ENCODE measurements around the gene DBN1.

The DBN1 gene

DNA sequence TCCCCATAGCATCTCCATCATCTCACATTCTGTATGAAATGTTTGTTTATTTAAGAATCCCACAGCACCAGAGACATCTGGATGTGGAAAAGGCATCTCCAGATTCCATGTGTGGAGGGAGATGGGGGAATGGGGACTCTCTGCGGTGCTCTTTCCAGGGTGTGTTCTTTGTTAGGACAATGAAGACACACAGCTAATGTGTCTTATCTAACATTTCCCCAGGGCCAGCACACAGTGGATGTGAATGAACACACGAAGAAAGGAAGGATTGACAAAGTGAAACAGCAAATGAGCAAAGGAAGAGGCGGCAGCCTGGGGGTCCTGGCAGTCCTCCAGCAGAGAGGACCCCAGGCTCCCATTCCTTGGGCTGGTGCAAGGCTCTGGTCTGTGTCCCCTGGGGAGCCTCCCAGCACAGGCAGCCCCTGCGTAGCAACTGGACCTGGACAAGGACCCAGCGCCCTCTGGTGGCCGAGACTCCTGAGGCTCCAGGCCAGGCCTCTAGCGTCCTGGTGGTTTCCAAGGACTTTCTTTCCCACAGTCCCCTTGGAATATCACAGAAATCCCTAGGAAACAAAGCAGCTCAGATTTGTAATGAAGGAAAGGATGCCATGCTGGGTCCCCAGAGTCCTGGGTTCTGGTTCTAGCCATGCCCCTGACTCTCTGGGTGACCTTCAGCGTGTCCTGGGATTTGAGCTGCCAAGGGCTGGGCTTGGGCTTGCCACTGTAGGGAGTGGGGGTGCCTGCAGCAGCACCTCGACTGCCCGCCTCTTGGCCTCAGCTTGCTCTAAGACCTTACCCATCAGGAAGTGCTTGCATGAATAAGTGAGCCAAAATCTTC lies 27.5 kb upstream of the DBN1 start:
- peak; percentile 88 for DNase-seq
- peak overlapping the region; percentile 18 to 76 for H2BK12ac ChIP-seq (ENCODE audit: low read length in 2 of 2)
- H2AFZ ChIP-seq (ENCODE audit: low read depth, low read length): peak overlapping the region; percentile 65
- H3K4ac ChIP-seq (ENCODE audit: low read depth in 1 of 2, low read length in 2 of 2): peak overlapping the region in 1 of 2 experiments; percentile 63
- H3K18ac ChIP-seq (ENCODE audit: low read depth in 1 of 2, low read length in 2 of 2): peak overlapping the region in 1 of 2 experiments; percentile 41
- H3K9me3 ChIP-seq (ENCODE audit: control insufficient read depth, low read length): no peaks in the 10 kb centered on the region
- no peak overlapping the region for H2AK5ac ChIP-seq (ENCODE audit: low read length, severe bottlenecking)
- no peak overlapping the region for H3K14ac ChIP-seq (ENCODE audit: low read length in 2 of 2)
- no peak overlapping the region for H4K91ac ChIP-seq (ENCODE audit: low read length)
- peak overlapping the region; percentile 22 for H3K27ac ChIP-seq (ENCODE audit: low read length, poor library complexity, severe bottlenecking)
- no peak overlapping the region for H2BK120ac ChIP-seq (ENCODE audit: low read depth, low read length)
- peaks cover 20% of the 10 kb centered on the region for H3K4me1 ChIP-seq (ENCODE audit: control insufficient read depth, insufficient read depth, low read depth, low read length)
- H3K9ac ChIP-seq (ENCODE audit: low read length): peak overlapping the region; percentile 55
- no peaks in the 10 kb centered on the region for H3K27me3 ChIP-seq (ENCODE audit: control insufficient read depth in 1 of 2, insufficient read depth in 1 of 2, low read length in 2 of 2)
- peak overlapping the region; percentile 36 for H4K8ac ChIP-seq (ENCODE audit: low read length)
- WGBS: 31% methylated on average over 10 of the region's 10 CpGs
- H3K4me3 ChIP-seq (ENCODE audit: insufficient read depth in 1 of 2, low read depth in 1 of 2, low read length in 2 of 2): no peak overlapping the region
- H3K79me1 ChIP-seq (replicated peaks; ENCODE audit: low read length, poor library complexity, severe bottlenecking): peaks cover 7% of the 10 kb centered on the region
- no peak overlapping the region for H3K23ac ChIP-seq (ENCODE audit: low read length in 2 of 2)
- H3K4me2 ChIP-seq (ENCODE audit: low read length, poor library complexity, severe bottlenecking): no peak overlapping the region
- no peak overlapping the region for H2BK5ac ChIP-seq (ENCODE audit: low read depth, low read length, poor library complexity, severe bottlenecking)
- H3K36me3 ChIP-seq (ENCODE audit: control insufficient read depth in 1 of 2, insufficient read depth in 2 of 2, low read depth in 1 of 2, low read length in 2 of 2): peaks cover 4 to 30% of the 10 kb centered on the region in 2 experiments
- no peak overlapping the region for H2BK15ac ChIP-seq (ENCODE audit: low read depth, poor library complexity, severe bottlenecking)

DNA sequence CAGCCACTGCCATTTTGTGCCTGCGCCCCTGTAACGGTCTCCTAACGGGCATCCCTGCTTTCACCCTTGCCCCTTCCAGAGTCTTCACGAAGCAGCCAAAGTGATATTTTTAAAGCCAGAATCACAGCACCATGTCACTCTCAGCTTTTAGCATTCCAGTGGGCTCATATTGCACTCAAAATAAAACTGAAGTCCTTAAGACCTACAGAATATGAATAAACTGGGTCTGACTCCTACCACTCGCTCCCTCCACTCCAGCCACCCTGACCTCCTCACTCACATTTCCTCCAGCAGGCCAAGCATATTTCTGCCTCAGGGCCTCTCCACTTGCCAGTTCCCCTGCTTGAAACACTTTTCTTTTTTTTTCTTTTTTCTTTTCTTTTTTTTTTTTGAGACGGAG lies 26.4 kb upstream of the DBN1 start:
- no peak overlapping the region for H3K4me2 ChIP-seq (ENCODE audit: low read length, poor library complexity, severe bottlenecking)
- no peak overlapping the region for H2BK120ac ChIP-seq (ENCODE audit: low read depth, low read length)
- no peak overlapping the region for H3K4me3 ChIP-seq (ENCODE audit: insufficient read depth in 1 of 2, low read depth in 1 of 2, low read length in 2 of 2)
- no peaks in the 10 kb centered on the region for H3K9me3 ChIP-seq (ENCODE audit: control insufficient read depth, low read length)
- DNase-seq: no peak
- H2AK5ac ChIP-seq (ENCODE audit: low read length, severe bottlenecking): no peak overlapping the region
- H4K91ac ChIP-seq (ENCODE audit: low read length): peak overlapping the region; percentile 11
- peaks cover 8 to 33% of the 10 kb centered on the region in 2 experiments for H3K36me3 ChIP-seq (ENCODE audit: control insufficient read depth in 1 of 2, insufficient read depth in 2 of 2, low read depth in 1 of 2, low read length in 2 of 2)
- peaks cover 27% of the 10 kb centered on the region for H3K4me1 ChIP-seq (ENCODE audit: control insufficient read depth, insufficient read depth, low read depth, low read length)
- no peaks in the 10 kb centered on the region for H3K27me3 ChIP-seq (ENCODE audit: control insufficient read depth in 1 of 2, insufficient read depth in 1 of 2, low read length in 2 of 2)
- H4K8ac ChIP-seq (ENCODE audit: low read length): no peak overlapping the region
- no peak overlapping the region for H2BK12ac ChIP-seq (ENCODE audit: low read length in 2 of 2)
- 88% methylated on average over 6 of the region's 6 CpGs for WGBS
- no peak overlapping the region for H2AFZ ChIP-seq (ENCODE audit: low read depth, low read length)
- H3K14ac ChIP-seq (ENCODE audit: low read length in 2 of 2): no peak overlapping the region
- H3K27ac ChIP-seq (ENCODE audit: low read length, poor library complexity, severe bottlenecking): no peak overlapping the region
- no peak overlapping the region for H3K18ac ChIP-seq (ENCODE audit: low read depth in 1 of 2, low read length in 2 of 2)
- H2BK15ac ChIP-seq (ENCODE audit: low read depth, poor library complexity, severe bottlenecking): no peak overlapping the region
- no peak overlapping the region for H2BK5ac ChIP-seq (ENCODE audit: low read depth, low read length, poor library complexity, severe bottlenecking)
- peaks cover 7% of the 10 kb centered on the region for H3K79me1 ChIP-seq (replicated peaks; ENCODE audit: low read length, poor library complexity, severe bottlenecking)
- peak overlapping the region in 1 of 2 experiments; percentile 61 for H3K23ac ChIP-seq (ENCODE audit: low read length in 2 of 2)
- no peak overlapping the region for H3K9ac ChIP-seq (ENCODE audit: low read length)
- H3K4ac ChIP-seq (ENCODE audit: low read depth in 1 of 2, low read length in 2 of 2): no peak overlapping the region

DNA sequence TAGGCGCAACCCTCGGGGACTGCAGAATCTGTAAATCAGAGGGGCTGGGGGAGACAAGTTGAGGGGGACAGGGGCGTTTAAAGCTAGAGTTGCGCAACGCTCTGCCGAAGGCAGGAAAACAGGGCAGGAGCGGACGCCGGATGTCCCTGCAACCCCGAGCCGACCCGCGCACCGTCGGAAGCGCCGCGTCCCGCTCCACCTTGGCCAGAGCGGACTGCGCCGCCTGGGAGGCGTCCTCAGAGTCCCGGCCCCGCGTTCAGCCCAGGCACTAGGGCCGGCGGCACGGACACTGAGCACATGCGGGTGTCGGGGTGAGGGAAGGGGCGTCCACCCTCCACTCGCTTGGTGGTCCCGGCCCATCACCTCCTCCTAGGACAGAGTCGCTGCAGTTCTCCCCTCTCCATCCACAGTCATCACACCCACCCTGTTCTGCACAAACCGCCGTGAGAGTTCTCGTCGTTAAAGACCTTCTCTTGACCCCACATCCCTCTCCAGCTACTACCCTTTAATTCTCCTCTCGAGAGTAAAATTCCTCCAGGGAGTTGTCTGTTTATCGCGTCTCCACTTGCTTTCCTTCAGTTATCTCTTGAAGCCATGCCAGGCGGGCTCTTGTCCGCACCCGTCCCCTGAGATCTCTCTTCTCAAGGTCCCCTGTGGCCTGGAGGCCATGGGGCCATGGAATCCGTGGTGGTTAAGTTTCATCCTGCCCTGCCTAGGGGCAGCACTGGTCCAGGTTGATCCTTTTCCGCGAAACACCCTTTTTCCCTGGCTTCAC lies 24.8 kb upstream of the DBN1 start:
- Histone ChIP-seq H3K4me1 (ENCODE audit: control insufficient read depth, insufficient read depth, low read depth, low read length) (peaks cover 38% of the 10 kb centered on the region), H2BK120ac (ENCODE audit: low read depth, low read length) (peak overlapping the region; percentile 39), H3K4me2 (ENCODE audit: low read length, poor library complexity, severe bottlenecking) (peak overlapping the region; percentile 78), H3K36me3 (ENCODE audit: control insufficient read depth in 1 of 2, insufficient read depth in 2 of 2, low read depth in 1 of 2, low read length in 2 of 2) (peaks cover 18 to 27% of the 10 kb centered on the region in 2 experiments), H3K9me3 (ENCODE audit: control insufficient read depth, low read length) (no peaks in the 10 kb centered on the region), H3K27me3 (ENCODE audit: control insufficient read depth in 1 of 2, insufficient read depth in 1 of 2, low read length in 2 of 2) (no peaks in the 10 kb centered on the region), H3K18ac (ENCODE audit: low read depth in 1 of 2, low read length in 2 of 2) (peak overlapping the region; percentile 93 to 96), H3K14ac (ENCODE audit: low read length in 2 of 2) (peak overlapping the region in 1 of 2 experiments; percentile 90), H2BK12ac (ENCODE audit: low read length in 2 of 2) (peak overlapping the region; percentile 75 to 98), H4K91ac (ENCODE audit: low read length) (peak overlapping the region; percentile 83), H2BK15ac (ENCODE audit: low read depth, poor library complexity, severe bottlenecking) (peak overlapping the region; percentile 26), H3K4ac (ENCODE audit: low read depth in 1 of 2, low read length in 2 of 2) (peak overlapping the region; percentile 66 to 76), H3K27ac (ENCODE audit: low read length, poor library complexity, severe bottlenecking) (peak overlapping the region; percentile 55), H2AFZ (ENCODE audit: low read depth, low read length) (peak overlapping the region; percentile 73), H2AK5ac (ENCODE audit: low read length, severe bottlenecking) (peak overlapping the region; percentile 60), H3K79me1 (replicated peaks; ENCODE audit: low read length, poor library complexity, severe bottlenecking) (peaks cover 7% of the 10 kb centered on the region), H3K23ac (ENCODE audit: low read length in 2 of 2) (peak overlapping the region in 1 of 2 experiments; percentile 3), H2BK5ac (ENCODE audit: low read depth, low read length, poor library complexity, severe bottlenecking) (no peak overlapping the region), H4K8ac (ENCODE audit: low read length) (peak overlapping the region; percentile 80), H3K4me3 (ENCODE audit: insufficient read depth in 1 of 2, low read depth in 1 of 2, low read length in 2 of 2) (peak overlapping the region; percentile 61 to 82), H3K9ac (ENCODE audit: low read length) (peak overlapping the region; percentile 77)
- peak; percentile 50 for DNase-seq
- WGBS: 12% methylated on average over 38 of the region's 48 CpGs

All from mesenchymal stem cell (in vitro differentiated cells and primary cell).